Naive thymus-derived CD4-positive, alpha-beta T cell (primary cell): ENCODE measurements around the gene OR4E2. TPM values are rescaled to one million over a fixed set of nuclear protein-coding genes. Genes with fewer than 3 reads are reported as not detected.
"Not testable (repeated sequence)": the region's sequence is repeated elsewhere in the genome, so short reads cannot be mapped to it uniquely, and the experiment has no call there.

Source experiments
- ATAC-seq: fragments of 150-1000 bp; cut with Tn5 transposase; 2 replicates; pipeline ENCODE4 v1.10.0; 2021; ENCODE audit warnings: mild to moderate bottlenecking, moderate library complexity
- CTCF ChIA-PET: fragments of 350-600 bp; sonication (Branson Sonifier 250); formaldehyde crosslinking; loops from one replicate; lab custom pipeline; 2021; ENCODE audit warnings: antibody characterized with exemption; lab: Charles Lee
- POLR2A ChIA-PET: fragments of 350-600 bp; sonication (Branson Sonifier 250); formaldehyde crosslinking; loops from one replicate; lab custom pipeline; 2021; ENCODE audit warnings: antibody characterized with exemption, inconsistent platforms; lab: Charles Lee
- DNase-seq, 9 donors: peaks; one replicate each; pipeline versions ENCODE4 v3.0.0 to v3.0.0-alpha.2; 2020 to 2022; ENCODE audit warnings: mixed read lengths in 1 of 9
- H3K27ac ChIP-seq: one replicate; pipeline ENCODE4 v1.7.0; 2013; ENCODE audit warnings: mild to moderate bottlenecking, low read depth, low read length, moderate library complexity
- H3K27me3 ChIP-seq, 2 donors: one replicate each; pipeline ENCODE4 v1.7.0; 2013; ENCODE audit warnings: low read length in 2 of 2, mild to moderate bottlenecking in 2 of 2, moderate library complexity in 2 of 2; ENCODE audit not compliant: control insufficient read depth in 2 of 2, insufficient read depth in 2 of 2
- H3K36me3 ChIP-seq, 3 experiments: 1 replicate in 2 of 3; 2 replicates in 1 of 3; pipeline ENCODE4 v1.7.0; 2013; ENCODE audit warnings: low read length in 3 of 3, mild to moderate bottlenecking in 3 of 3, moderate library complexity in 1 of 3; ENCODE audit not compliant: insufficient read depth in 3 of 3, control insufficient read depth in 2 of 3
- H3K4me1 ChIP-seq, 2 donors: one replicate each; pipeline ENCODE4 v1.7.0; 2013; ENCODE audit warnings: low read length in 2 of 2, mild to moderate bottlenecking in 2 of 2, moderate library complexity in 1 of 2; ENCODE audit not compliant: control insufficient read depth in 2 of 2, insufficient read depth in 2 of 2
- H3K4me3 ChIP-seq: 2 replicates; pipeline ENCODE4 v1.7.0; 2013; ENCODE audit warnings: mild to moderate bottlenecking, low read length
- H3K9me3 ChIP-seq, 3 experiments: 1 replicate in 2 of 3; 2 replicates in 1 of 3; pipeline ENCODE4 v1.7.0; 2013; ENCODE audit warnings: low read length in 3 of 3; ENCODE audit not compliant: control insufficient read depth in 2 of 3
- H3K27ac Mint-ChIP-seq, 9 donors: one replicate each; pipeline ENCODE4 v1.8.0; 2020 to 2022; ENCODE audit warnings: mixed read lengths in 9 of 9, mild to moderate bottlenecking in 8 of 9, moderate library complexity in 5 of 9, inconsistent platforms in 2 of 9
- H3K27me3 Mint-ChIP-seq, 5 donors: one replicate each; pipeline ENCODE4 v1.8.0; 2021 to 2022; ENCODE audit warnings: mixed read lengths in 5 of 5, mild to moderate bottlenecking in 1 of 5
- H3K36me3 Mint-ChIP-seq, 5 donors: one replicate each; pipeline ENCODE4 v1.8.0; 2020 to 2022; ENCODE audit warnings: mixed read lengths in 5 of 5, mild to moderate bottlenecking in 3 of 5, inconsistent platforms in 1 of 5
- H3K4me1 Mint-ChIP-seq, 7 donors: one replicate each; pipeline ENCODE4 v1.8.0; 2020 to 2022; ENCODE audit warnings: mixed read lengths in 7 of 7, mild to moderate bottlenecking in 3 of 7, inconsistent platforms in 1 of 7
- H3K4me3 Mint-ChIP-seq, 10 donors: one replicate each; pipeline ENCODE4 v1.8.0; 2020 to 2022; ENCODE audit warnings: mild to moderate bottlenecking in 10 of 10, mixed read lengths in 10 of 10, moderate library complexity in 6 of 10, inconsistent platforms in 2 of 10
- H3K9me3 Mint-ChIP-seq, 11 donors: one replicate each; pipeline ENCODE4 v1.8.0; 2020 to 2022; ENCODE audit warnings: mixed read lengths in 11 of 11, mild to moderate bottlenecking in 4 of 11, inconsistent platforms in 1 of 11, moderate library complexity in 1 of 11
- intact Hi-C, 2 donors: fragments of 100-400 bp; cut with micrococcal nuclease; formaldehyde crosslinking; loops; one replicate each; pipeline ENCODE4 v1.15.1; 2023
- polyA plus RNA-seq, 2 donors: library from polyadenylated mRNA; unstranded; fragments of 300-500 nt; fragmentation: Illumina TruSeq; gene quantifications; one replicate each; pipeline ENCODE4 v1.2.3, GENCODE V29; 2021
- total RNA-seq, 6 experiments: library from RNA in 5 of 6; stranded (reverse) in 5 of 6; gene quantifications; 1 replicate in 5 of 6; 2 replicates in 1 of 6; pipeline ENCODE4 v1.2.3 and lab custom pipeline; 2021 to 2026

The OR4E2 gene, protein sequence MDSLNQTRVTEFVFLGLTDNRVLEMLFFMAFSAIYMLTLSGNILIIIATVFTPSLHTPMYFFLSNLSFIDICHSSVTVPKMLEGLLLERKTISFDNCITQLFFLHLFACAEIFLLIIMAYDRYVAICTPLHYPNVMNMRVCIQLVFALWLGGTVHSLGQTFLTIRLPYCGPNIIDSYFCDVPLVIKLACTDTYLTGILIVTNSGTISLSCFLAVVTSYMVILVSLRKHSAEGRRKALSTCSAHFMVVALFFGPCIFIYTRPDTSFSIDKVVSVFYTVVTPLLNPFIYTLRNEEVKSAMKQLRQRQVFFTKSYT
- total RNA-seq (not detected), polyA plus RNA-seq (not detected), total RNA-seq (lab: John Stamatoyannopoulos, UW) (not detected)

GRCh38 chr14:21653331-21653885 is at the start of gene OR4E2:
OR4E2 (plus strand) TSS chr14:21653835; CDS start chr14:21665083, 11,248 bp downstream.
- Mint-ChIP-seq H3K9me3 (peaks cover 0 to 7% (median 0%) of the 10 kb centered on the region in 11 donors), H3K27ac (no peak within 1 kb of the TSS), H3K4me3 (no peak within 1 kb of the TSS), H3K36me3 (no peaks in the 10 kb centered on the region), H3K4me1 (peaks cover 0 to 2% (median 0%) of the 10 kb centered on the region in 7 donors), H3K27me3 (peaks cover 14 to 29% (median 22%) of the 10 kb centered on the region in 5 donors)
- Histone ChIP-seq H3K36me3 (no peaks in the 10 kb centered on the region), H3K9me3 (no peaks in the 10 kb centered on the region), H3K27me3 (no peaks in the 10 kb centered on the region), H3K27ac (no peak within 1 kb of the TSS), H3K4me3 (no peak within 1 kb of the TSS), H3K4me1 (no peaks in the 10 kb centered on the region)
- ATAC-seq, result no peak
- no peak for DNase-seq
- POLR2A ChIA-PET, result no interaction called here
- CTCF ChIA-PET, result no interaction called here
- intact Hi-C loops, result no loop called here

DNA sequence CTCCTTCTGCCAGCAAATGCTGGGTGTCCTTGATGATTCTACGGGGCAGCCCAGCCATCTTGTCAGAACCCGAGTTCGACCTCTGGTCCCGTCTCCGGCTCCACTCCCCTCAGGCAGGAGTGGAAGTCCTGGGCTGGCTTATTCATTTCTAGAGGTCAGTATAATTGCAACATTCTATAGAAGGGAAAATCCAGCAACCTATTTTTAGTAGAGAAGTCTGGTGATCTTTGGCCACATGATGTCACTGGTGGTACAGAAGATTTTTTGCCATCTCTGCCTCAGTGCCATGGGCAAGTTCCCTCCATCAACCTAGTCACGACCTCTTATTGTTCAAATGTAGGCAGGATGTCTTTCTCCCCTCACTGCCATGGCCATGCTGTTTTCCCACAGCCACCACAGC is 41.3 kb upstream of the OR4E2 start:
- Histone ChIP-seq H3K4me3 (no peak overlapping the region), H3K27ac (no peak overlapping the region), H3K27me3 (no peaks in the 10 kb centered on the region), H3K9me3 (no peaks in the 10 kb centered on the region), H3K4me1 (no peaks in the 10 kb centered on the region), H3K36me3 (no peaks in the 10 kb centered on the region)
- DNase-seq (no peak), ATAC-seq (no peak)
- H3K4me3 Mint-ChIP-seq, result no peak overlapping the region
- H3K36me3 Mint-ChIP-seq, result peaks cover 0 to 3% (median 0%) of the 10 kb centered on the region in 5 donors
- ChIA-PET POLR2A (no interaction called here), CTCF (no interaction called here)
- H3K4me1 Mint-ChIP-seq, result no peaks in the 10 kb centered on the region
- no peak overlapping the region for H3K27ac Mint-ChIP-seq
- peaks cover 0 to 31% (median 0%) of the 10 kb centered on the region in 5 donors for H3K27me3 Mint-ChIP-seq
- H3K9me3 Mint-ChIP-seq, result peaks cover 0 to 4% (median 0%) of the 10 kb centered on the region in 11 donors
- intact Hi-C loops, result no loop called here

DNA sequence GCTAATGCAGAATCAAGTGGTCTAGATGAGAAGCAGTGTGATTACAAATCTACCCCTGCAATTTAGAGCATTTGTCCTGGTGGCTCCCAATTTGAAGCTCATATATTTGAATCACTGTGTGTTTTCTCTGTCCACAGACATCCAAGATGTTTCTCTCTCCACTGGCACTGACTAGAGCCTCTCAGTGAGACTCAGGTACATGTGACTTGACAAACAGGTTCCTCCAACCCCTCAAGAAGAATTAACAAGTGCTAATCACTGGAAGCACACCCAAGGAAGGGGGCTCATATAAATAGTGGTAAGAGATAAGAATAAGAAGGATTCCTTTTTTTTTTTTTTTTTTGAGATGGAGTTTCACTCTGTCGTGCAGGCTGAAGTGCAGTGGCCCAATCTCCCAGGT is 39.4 kb upstream of the OR4E2 start:
- CTCF ChIA-PET, result no interaction called here
- Histone ChIP-seq H3K27me3 (no peaks in the 10 kb centered on the region), H3K4me3 (no peak overlapping the region), H3K27ac (no peak overlapping the region), H3K36me3 (no peaks in the 10 kb centered on the region), H3K4me1 (no peaks in the 10 kb centered on the region), H3K9me3 (no peaks in the 10 kb centered on the region)
- ATAC-seq, result no peak
- Mint-ChIP-seq H3K27me3 (peaks cover 0 to 30% (median 8%) of the 10 kb centered on the region in 5 donors), H3K36me3 (peaks cover 0 to 5% (median 0%) of the 10 kb centered on the region in 5 donors), H3K4me3 (no peak overlapping the region), H3K4me1 (no peaks in the 10 kb centered on the region), H3K27ac (no peak overlapping the region), H3K9me3 (peaks cover 0 to 4% (median 0%) of the 10 kb centered on the region in 11 donors)
- no peak for DNase-seq
- POLR2A ChIA-PET, result no interaction called here
- intact Hi-C loops, result no loop called here

- peaks cover 0 to 5% (median 0%) of the 10 kb centered on the region in 5 donors for H3K36me3 Mint-ChIP-seq
These were observed 36.0 kb upstream of the OR4E2 start for GRCh38 chr14:21617614-21618013.

GRCh38 chr14:21626491-21627230 is 27.0 kb upstream of the OR4E2 start:
- Mint-ChIP-seq H3K4me1 (no peaks in the 10 kb centered on the region), H3K36me3 (peaks cover 0 to 6% (median 0%) of the 10 kb centered on the region in 5 donors), H3K9me3 (peaks cover 0 to 7% (median 2%) of the 10 kb centered on the region in 11 donors), H3K27me3 (peaks cover 7 to 30% (median 22%) of the 10 kb centered on the region in 5 donors), H3K4me3 (no peak overlapping the region), H3K27ac (no peak overlapping the region)
- Histone ChIP-seq H3K27me3 (no peaks in the 10 kb centered on the region), H3K9me3 (no peaks in the 10 kb centered on the region), H3K27ac (no peak overlapping the region), H3K4me1 (no peaks in the 10 kb centered on the region), H3K36me3 (no peaks in the 10 kb centered on the region), H3K4me3 (no peak overlapping the region)
- POLR2A ChIA-PET, result no interaction called here
- ATAC-seq (no peak), DNase-seq (no peak)
- CTCF ChIA-PET, result no interaction called here
- intact Hi-C loops, result no loop called here

More at GRCh38 chr14:21617614-21618013, 36.0 kb upstream of the OR4E2 start:
- ATAC-seq (no peak), DNase-seq (no peak)
- H3K4me3 Mint-ChIP-seq, result no peak overlapping the region
- Histone ChIP-seq H3K4me1 (no peaks in the 10 kb centered on the region), H3K4me3 (no peak overlapping the region), H3K27me3 (no peaks in the 10 kb centered on the region), H3K9me3 (no peaks in the 10 kb centered on the region), H3K36me3 (no peaks in the 10 kb centered on the region), H3K27ac (no peak overlapping the region)
- CTCF ChIA-PET, result no interaction called here
- H3K9me3 Mint-ChIP-seq, result peaks cover 0 to 4% (median 0%) of the 10 kb centered on the region in 11 donors
- peaks cover 4 to 34% (median 15%) of the 10 kb centered on the region in 5 donors for H3K27me3 Mint-ChIP-seq
- POLR2A ChIA-PET, result no interaction called here
- intact Hi-C loops, result no loop called here
- no peaks in the 10 kb centered on the region for H3K4me1 Mint-ChIP-seq
- no peak overlapping the region for H3K27ac Mint-ChIP-seq

- DNase-seq, H3K36me3 Mint-ChIP-seq, H3K9me3 Mint-ChIP-seq, H3K4me3 Mint-ChIP-seq, POLR2A ChIA-PET, H3K9me3 ChIP-seq, H3K36me3 ChIP-seq, H3K27ac Mint-ChIP-seq, H3K27me3 ChIP-seq, H3K4me3 ChIP-seq, CTCF ChIA-PET, intact Hi-C loops, H3K4me1 Mint-ChIP-seq, ATAC-seq, H3K4me1 ChIP-seq, H3K27ac ChIP-seq: not testable (repeated sequence)
- peaks cover 0 to 30% (median 17%) of the 10 kb centered on the region in 5 donors for H3K27me3 Mint-ChIP-seq
These were observed 23.1 kb upstream of the OR4E2 start for GRCh38 chr14:21630503-21630902.
